ENCODE measurements around the gene MARVELD2.
"Not testable (repeated sequence)": the region's sequence is repeated elsewhere in the genome, so short reads cannot be mapped to it uniquely, and the experiment has no call there.

MARVELD2 gene, protein sequence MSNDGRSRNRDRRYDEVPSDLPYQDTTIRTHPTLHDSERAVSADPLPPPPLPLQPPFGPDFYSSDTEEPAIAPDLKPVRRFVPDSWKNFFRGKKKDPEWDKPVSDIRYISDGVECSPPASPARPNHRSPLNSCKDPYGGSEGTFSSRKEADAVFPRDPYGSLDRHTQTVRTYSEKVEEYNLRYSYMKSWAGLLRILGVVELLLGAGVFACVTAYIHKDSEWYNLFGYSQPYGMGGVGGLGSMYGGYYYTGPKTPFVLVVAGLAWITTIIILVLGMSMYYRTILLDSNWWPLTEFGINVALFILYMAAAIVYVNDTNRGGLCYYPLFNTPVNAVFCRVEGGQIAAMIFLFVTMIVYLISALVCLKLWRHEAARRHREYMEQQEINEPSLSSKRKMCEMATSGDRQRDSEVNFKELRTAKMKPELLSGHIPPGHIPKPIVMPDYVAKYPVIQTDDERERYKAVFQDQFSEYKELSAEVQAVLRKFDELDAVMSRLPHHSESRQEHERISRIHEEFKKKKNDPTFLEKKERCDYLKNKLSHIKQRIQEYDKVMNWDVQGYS

DNA sequence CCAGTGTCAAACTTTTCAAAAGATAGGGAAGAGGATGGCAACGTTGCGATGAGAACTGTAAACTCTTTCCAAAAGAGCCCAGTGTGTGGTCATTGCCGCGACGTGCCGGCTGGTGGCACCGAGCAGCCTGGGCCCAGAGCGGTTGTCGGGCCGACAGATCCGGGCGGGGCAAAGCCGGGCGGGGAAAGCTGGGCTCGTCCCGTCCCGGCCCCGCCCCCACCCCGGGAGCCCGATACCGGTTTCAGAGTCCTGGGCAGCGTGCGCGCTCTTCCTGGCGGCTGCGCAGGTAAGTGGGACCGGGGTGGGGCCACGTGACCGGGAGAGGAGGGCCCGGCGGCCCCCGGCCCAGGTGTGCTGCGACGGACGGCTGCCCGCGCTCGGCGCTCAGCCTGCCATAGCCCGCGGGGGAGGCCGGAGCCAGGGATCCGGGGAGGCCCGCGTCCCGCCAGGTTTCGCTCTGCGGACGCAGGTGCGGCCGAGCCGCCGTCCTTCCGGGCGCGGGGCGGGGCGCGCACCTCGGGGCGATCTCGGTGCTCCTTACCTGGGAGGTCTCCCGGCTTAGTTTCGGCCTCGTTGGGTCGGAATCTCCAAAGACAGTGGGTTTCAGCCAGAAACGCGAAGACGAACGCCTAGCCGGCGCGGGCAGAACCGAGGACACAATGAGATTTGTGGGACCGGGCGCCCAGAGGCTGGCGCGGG is at the start of gene MARVELD2:
MARVELD2 (plus strand) TSS at position 232 of the 699 bp plus-strand sequence. CDS start 4,270 bp downstream, outside the sequence.
- DNase-seq, result peak; percentile 88

DNA sequence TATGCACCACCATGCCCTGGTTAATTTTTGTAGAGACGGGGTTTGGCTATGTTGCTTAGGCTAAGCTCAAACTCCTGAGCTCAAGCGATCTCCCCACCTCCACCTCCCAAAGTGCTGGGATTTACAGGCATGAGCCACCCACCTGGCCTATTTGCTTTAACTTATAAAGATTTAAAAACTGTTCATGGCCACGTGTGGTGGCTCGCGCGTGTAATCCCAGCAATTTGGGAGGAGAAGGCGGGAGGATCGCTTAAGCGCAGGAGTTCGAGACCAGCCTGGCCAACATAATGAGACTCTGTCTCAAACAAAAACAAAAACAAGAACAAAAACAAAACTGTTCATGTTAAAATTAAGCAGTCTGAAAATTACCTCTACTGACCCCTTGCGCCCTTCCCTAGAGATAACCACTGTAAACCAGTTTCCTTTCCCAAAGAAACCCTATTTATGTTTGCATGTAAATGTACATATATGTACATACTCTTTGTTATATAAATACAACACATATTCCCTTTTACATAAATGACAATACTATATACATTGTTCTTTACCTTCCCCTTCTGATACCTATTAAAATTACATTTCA is 47.1 kb upstream of the MARVELD2 start:
- DNase-seq, result no peak

DNA sequence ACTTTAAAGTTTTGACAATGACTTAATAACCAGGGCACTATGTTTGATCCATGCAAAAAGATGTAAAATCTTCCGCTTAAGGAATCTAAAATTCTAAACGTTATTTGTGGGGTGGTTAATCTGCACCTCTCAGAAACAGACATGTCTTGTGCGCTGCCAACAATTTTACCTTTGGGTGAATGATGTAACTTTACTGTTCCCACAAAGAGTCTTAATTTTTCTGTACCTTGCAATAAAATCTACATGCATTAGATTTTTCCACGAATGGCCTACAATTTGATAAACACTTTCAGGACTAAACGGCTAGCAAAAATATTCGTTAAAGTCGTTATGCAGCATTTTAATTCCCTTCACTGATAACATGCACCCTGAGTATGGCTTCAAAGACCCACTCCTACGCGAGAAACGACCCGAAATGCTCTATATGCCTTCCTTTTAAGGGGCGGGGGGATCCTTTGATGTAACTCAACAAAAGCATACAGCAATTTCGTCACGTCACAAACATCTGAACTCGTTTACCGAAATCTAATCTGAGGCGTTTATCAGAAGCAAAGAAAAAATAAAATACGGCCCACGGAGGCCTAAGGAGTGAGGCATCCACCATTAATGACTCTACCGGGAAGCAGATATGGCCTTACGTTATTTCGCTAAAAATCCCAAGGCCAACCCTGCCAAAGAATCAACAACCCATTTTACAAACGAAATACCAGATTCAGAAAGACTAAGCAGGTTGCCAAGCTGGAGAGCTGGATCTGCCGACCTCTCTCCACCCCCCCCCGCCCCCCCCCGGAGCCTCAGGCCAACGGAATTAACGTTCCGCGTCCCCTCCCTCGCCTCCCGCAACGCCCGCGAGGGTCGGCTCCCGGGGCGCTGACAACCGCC is 46.2 kb upstream of the MARVELD2 start:
- peak; percentile 49 for DNase-seq

DNA sequence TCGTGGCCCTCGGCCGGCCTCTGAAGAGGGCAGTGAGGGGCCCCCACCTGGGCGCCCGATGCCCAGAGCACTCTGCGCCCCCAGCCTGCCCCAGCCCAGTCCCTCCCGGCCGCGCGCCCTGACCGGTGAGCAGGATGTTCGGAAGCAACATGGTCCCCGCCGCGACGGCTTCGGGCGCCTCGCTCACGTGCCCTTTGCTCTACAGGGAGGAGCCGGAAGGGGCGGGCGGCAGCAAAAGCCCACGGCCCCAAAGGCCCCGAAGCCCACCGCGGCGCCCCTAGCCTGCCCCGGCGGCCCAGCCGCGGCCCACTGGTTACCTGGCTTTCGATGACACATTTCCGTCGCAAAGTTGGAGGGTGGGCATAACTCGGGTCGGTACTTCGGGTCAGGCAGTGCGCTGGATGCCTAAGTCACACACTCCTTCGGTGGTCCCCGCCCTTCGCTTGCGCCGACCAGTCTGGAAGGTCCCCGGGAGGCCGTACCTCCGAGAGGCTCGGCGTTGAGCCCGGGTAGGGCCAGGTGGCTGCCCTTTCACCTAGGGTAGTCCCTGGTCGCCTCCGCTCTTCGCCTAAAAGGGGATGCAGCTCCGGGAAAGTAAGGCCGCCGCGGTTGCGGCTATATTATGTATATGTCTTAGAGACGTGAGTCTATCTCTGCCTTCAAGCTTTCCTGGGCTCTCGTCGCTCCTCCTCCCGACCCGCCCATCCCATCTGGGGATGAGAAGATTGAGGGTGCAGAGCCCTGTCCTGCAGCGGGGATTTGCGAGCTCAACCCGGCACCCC is 45.4 kb upstream of the MARVELD2 start, which contains the start of the genes AK6, RAD17 and TAF9:
AK6 (minus strand) TSS at position 181 of the 782 bp plus-strand sequence; CDS start at position 151, 30 bp downstream.
RAD17 (plus strand) TSS at position 479 of the 782 bp plus-strand sequence. CDS start 2,391 bp downstream, outside the sequence.
TAF9 (minus strand) TSS at position 181 of the 782 bp plus-strand sequence. CDS start 3,783 bp downstream, outside the sequence.
- DNase-seq, result peak; percentile 69

DNA sequence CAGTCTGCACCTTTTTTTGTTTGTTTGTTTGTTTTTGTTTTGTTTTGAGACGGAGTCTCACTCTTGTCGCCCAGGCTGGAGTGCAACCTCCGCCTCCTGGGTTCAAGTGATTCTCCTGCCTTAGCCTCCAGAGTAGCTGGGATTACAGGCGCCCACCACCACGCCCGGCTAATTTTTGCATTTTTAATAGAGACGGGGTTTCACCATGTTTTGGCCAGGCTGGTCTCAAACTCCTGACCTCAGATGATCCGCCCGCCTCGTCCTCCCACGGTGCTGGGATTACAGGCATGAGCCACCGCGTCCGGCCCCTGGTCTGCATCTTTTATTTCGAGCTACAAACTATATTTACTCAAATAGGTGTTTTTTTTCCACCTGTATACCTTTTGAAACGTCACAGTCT is 44.6 kb upstream of the MARVELD2 start:
- not testable (repeated sequence) for DNase-seq

DNA sequence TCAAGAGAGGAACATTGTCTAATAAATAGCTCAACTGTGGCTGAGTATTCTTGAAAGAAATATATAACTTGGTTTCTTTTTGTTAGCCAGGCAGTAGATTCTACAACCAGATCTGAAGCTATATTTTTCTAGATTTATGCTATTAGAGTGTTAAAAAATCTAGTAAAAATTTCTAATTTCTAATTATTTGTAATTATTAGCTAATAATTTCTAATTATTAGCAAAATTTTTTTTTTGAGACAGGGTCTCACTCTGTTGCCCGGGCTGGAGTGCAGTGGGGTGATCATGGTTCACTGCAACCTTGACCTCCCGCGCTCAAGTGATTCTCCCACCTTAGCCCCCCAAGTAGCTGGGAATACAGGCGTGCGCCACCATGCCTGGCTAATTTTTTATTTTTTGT is 42.5 kb upstream of the MARVELD2 start:
- DNase-seq, result no peak

DNA sequence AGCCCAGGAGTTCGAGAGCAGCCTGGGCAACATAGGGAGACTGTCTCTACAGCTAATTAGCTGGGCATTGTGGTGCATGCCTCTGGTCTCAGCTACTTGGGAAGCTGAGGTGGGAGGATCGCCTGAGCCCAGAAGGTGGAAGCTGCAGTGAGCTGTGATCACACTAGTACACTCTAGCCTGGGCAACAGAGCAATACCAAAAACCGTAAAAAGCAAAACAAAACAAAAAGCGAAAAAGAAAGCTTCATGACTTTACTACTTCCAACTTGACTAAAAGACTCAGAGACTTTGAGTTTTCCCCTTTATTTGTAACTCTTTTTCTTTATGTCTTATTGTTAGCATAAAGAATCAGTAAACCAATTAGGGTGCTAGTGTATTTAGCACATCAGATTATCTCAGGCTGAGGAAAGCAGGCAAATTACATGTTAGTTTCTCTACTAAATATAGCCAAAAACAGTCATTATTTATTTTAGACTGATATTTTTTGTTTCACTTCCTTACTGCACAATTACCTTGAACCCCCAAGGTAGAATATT is 39.9 kb upstream of the MARVELD2 start:
- no peak for DNase-seq

DNA sequence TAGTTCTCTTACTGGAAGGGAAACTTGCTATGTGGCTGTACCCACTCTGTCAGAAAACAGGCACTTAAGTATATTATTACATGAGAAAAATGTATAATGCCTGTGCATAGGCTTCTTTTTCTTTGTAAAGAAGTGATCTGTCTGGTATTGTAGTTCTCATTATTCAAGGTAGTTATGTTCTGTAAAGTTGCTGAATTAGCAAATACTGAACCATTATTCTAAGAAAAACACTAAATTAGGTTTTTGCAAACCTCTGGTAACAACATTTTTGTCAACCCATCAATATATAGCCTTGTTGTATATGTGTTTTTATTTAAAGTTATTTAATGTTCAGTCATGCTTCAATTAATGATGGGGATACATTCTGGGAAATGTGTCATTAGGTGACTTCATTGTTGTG is 36.5 kb upstream of the MARVELD2 start:
- no peak for DNase-seq

DNA sequence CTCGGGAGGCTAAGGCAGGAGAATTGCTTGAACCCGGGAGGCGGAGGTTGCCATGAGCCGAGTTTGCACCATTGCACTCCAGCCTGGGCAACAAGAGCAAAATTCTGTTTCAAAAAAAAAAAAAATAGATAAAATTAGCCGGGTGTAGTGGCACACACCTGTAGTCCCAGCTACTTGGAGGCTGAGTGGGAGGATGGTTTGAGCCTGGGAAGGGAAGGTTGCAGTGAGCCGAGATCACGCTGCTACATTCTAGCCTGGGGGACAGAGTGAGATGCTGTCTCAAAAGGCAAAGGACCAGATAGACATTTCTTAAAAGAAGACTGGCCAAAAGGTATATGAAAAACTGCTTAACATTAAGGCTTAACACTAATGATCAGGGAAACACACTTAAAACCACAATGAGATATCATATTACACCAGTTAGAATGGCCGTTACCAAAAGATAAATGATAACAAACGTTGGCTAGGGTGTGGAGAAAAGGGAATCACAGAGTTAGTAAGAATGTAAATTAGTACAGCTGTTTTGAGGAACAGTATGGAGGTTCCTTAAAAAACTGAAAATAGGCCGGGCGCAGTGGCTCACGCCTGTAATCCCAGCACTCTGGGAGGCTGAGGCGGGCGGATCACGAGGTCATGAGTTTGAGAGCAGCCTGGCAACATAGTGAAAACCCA is 10.1 kb upstream of the MARVELD2 start:
- no peak for DNase-seq

DNA sequence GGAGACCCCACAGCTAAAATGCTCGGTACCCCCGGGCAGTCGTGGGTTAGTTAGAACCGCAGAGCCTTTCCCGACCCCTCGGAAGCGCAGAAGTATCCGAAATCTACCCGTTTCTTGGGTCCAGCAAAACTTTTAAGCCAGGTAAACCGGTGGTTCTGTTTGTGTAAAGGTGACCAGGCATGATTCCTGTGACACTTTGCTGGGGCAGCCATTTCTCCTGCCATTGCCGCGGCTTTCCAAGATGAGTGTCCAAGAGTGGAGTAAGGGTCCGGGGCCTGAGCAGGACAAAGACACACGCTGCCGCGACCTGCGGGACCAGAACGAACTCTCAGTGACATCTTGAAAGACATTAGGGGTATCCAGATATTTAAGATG is 655 bp downstream of the MARVELD2 start:
- no peak for DNase-seq

DNA sequence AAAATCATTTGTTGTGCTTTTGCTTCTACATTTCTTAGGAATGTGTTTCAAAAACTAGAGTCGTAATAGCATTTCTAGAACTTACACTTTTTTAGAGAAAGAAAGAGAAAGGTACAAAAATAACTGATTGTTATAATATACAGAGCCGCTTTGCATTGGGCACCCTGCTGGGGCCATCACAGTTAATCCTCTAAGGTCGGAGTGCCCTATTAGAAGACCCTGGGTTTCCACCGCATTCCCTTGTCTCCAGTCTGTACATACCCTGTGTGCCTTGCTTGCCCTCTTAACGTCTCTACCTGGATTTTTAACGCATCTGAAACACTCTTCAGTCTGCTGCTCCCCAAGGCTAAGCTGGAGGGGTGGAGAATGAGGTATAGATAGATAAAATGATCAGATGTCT is 1.3 kb downstream of the MARVELD2 start:
- DNase-seq, result no peak

DNA sequence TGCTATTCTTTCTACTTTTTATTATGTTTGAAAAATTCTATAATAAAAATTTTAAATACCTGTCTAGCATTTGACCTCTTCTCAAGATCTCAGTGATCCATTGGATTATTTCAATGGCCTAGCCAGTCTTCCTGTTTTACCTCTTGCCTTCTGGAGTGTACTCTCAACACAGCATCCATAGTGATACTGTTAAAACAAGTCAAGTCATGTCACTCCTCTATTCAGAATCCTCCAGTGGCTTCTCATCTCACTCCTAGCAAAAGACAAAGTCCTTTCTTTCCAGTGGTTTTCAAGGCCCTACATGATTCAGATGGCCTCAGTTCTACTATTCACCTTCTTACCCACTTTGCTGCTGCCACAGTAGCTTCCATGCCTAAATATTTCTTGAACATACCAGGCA is 1.8 kb downstream of the MARVELD2 start:
- DNase-seq, result no peak

DNA sequence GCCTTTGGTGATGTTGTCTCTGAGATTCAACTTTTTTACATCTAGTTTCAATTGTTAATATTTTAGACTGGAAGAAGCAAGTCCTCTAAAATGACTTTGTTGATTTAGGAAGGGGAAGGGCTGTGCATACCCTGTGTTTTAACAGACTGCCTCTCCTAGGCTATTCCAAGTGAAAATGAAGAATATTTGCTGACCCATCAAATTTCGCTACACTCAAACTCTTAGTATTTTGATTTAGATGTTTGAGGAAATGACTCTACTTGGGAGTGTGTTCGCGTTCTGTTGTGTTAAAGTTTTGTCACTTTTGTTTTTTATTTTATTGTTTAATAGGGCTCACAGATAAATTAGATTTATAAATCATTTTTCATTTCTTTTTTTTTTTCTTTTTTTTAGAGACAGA is 3.6 kb downstream of the MARVELD2 start:
- DNase-seq, result no peak

DNA sequence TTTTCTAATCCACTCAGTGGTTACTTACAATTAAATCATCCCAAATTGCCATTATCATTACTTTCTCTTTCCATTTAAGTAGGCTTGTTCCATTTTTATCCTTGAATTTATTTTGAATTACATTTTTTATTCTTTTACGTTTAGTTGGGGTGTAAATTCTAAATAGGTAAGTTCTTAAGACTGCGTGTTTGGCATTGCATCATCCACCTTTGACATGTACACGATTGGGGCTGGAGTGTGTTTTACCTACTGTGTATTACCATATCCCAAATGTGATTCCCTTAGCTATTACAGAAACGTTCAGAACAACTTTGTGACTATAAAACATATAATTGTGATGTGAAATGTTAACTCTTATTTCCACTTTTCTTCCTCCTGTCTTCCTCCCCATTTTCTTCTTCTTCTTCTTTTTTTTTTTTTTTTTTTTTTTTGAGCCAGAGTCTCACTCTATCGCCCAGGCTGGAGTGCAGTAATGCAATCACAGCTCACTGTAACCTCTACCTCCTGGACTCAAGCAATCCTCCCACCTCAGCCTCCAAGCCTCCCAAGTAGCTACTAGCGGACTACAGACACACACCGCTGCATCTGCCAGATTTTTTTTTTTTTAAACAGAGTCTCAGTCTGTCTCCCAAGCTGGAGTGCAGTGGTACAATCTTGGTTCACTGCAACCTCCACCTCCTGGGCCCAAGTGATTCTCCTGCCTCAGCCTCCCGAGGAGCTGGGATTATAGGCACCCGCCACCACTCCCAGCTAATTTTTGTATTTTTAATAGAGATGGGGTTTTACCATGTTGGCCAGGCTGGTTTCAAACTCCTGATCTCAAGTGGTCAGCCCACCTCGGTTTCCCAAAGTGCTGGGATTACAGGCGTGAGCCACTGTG is 16.7 kb downstream of the MARVELD2 start:
- no peak for DNase-seq

DNA sequence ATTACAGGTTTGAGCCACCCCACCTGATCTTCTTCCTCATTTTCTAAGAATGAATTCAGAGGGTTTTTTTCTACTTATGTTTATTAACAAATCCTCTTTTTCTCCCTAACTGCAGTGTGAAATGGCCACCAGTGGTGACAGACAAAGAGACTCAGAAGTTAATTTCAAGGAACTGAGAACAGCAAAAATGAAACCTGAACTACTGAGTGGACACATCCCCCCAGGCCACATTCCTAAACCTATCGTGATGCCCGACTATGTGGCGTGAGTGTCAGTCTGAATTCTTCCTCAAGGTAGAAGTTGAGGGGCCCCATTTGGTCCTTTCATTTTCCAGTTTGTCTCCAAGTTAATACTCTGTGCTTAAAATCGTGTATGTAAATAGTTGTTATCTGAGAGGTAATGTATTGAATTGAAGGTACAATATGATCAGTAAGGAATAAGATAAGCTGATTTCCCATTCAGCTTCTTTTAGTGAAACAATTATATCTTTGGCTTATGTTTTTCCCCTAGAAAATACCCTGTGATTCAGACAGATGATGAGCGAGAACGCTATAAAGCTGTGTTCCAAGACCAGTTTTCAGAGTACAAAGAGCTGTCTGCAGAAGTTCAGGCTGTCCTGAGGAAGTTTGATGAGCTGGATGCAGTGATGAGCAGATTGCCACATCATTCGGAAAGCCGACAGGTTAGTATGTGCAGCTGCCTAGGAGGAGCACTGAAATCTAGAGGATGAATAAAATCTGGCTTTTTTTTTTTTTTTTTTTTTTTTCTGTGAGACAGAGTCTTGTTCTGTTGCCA is 17.7 kb downstream of the MARVELD2 start:
- no peak for DNase-seq

DNA sequence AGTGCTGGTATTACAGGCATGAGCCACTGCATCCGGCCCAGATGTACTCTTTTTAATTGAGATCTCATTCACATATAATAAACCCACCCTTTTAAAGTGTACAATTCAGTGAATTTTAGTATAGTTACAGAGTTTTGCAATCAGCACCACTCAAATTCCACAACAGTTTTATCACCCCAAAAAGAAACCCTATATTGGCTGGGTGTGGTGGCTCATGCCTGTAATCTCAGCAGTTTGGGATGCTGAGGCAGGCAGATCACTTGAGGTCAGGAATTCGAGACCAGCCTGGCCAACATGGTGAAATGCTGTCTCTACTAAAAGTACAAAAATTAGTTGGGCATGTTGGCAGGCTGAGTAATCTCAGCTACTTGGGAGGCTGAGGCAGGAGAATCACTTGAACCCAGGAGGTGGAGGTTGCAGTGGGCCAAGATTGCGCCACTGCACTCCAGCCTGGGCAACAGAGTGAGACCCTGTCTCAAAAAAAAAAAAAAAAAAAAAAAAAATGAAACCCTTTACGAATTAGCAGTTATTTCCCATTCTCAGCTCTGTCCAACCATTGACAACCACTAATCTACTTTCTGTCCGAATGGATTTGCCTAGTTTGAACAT is 20.5 kb downstream of the MARVELD2 start:
- not testable (repeated sequence) for DNase-seq

DNA sequence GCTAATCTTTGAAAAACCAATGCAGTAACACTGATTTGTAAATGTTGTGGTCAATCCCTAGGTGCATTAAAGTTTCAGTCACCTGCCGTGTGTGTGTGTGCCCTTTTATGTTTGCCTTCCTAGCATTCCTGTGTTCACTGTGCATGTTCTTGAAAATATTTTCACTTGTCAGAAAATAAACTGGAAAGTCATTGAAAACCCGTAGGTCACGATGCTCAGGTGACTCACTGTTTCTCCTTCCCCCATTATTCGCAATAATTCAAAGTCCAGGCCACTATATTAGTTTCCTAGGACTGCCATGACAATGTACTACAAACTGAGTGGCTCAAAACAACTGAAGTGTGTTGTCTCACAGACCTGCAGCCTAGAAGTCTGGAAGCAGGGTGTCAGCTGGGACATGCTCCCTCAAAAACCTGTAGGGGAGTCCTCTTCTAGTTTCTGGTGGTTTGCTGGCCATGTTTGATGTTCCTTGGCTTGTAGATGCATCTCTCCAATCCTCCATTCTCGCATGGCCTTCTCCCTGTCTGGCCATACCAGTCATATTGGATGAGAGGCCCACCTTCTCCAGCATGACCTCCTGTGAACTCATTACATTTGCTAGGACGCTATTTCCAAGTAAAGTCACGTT is 29.3 kb downstream of the MARVELD2 start:
- DNase-seq, result no peak

DNA sequence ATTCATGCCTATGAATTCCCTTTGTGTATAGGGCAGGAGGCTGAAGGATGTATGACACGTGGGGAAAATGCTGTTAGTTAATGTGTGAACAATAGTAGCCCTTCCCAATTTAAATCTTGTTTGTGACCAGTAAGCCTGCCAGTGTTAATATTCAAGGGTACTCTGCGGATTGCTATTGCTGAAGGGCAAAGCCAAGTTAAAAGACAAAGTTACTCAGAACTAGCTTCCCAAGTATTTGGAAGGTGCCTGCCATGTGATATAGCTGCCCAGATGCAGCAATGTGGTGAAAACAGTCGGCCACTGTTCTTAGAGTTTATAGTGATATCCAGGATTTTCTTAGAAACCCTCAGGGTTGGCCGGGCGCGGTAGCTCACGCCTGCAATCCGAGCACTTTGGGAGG is 34.6 kb downstream of the MARVELD2 start:
- no peak for DNase-seq

All from 8988T (cell line).